Measurements from ENCODE around the gene ACY1. TPM values are rescaled to one million over a fixed set of nuclear protein-coding genes. Genes with fewer than 3 reads are reported as not detected.
A peak's percentile ranks its signal among the peaks of the same experiment; 100 is the strongest.

The ACY1 gene
- polyA plus RNA-seq, 2 of the 4 experiments (the other 2 are of a cell fraction): 20.7 to 21.1 TPM

DNA sequence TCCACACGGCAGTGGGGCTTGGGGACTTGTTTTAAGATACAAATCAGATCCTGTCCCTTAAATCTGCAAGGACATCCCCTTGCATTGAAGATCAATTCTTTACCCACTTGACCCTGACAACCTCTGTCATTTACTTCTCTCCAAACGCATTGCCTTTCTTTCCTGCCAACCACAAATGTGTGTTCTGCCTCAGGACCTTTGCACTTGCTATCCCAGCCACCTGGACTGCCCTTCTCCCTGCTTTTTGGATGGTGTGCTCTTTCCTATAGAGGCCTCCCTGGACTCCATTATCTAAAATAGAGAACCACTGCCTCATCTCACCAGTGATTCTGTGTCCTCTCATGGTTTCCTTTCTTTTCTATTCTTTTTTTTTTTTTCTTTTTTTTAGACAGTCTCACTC lies 13.8 kb downstream of the ACY1 start:
- CTCF ChIA-PET: interaction anchor here (0.6 to 2.2 kb wide), 4 partner anchors 57 to 126 kb away, joined by 3 to 8 read pairs (median 5); partner anchors contain the start of gene DUSP7
- TF ChIP-seq, protein P1, sequence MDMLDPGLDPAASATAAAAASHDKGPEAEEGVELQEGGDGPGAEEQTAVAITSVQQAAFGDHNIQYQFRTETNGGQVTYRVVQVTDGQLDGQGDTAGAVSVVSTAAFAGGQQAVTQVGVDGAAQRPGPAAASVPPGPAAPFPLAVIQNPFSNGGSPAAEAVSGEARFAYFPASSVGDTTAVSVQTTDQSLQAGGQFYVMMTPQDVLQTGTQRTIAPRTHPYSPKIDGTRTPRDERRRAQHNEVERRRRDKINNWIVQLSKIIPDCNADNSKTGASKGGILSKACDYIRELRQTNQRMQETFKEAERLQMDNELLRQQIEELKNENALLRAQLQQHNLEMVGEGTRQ (IDR thresholded peaks at IDR 0.05): no peak
- TF ChIP-seq CHD2 (IDR thresholded peaks at IDR 0.05; ENCODE audit: low read length, partially characterized antibody): no peak
- no peak for TF ChIP-seq ZC3H11A (IDR thresholded peaks at IDR 0.05)
- TF ChIP-seq, protein P2, sequence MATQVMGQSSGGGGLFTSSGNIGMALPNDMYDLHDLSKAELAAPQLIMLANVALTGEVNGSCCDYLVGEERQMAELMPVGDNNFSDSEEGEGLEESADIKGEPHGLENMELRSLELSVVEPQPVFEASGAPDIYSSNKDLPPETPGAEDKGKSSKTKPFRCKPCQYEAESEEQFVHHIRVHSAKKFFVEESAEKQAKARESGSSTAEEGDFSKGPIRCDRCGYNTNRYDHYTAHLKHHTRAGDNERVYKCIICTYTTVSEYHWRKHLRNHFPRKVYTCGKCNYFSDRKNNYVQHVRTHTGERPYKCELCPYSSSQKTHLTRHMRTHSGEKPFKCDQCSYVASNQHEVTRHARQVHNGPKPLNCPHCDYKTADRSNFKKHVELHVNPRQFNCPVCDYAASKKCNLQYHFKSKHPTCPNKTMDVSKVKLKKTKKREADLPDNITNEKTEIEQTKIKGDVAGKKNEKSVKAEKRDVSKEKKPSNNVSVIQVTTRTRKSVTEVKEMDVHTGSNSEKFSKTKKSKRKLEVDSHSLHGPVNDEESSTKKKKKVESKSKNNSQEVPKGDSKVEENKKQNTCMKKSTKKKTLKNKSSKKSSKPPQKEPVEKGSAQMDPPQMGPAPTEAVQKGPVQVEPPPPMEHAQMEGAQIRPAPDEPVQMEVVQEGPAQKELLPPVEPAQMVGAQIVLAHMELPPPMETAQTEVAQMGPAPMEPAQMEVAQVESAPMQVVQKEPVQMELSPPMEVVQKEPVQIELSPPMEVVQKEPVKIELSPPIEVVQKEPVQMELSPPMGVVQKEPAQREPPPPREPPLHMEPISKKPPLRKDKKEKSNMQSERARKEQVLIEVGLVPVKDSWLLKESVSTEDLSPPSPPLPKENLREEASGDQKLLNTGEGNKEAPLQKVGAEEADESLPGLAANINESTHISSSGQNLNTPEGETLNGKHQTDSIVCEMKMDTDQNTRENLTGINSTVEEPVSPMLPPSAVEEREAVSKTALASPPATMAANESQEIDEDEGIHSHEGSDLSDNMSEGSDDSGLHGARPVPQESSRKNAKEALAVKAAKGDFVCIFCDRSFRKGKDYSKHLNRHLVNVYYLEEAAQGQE (IDR thresholded peaks at IDR 0.05): no peak
- ATAC-seq (no peak), FAIRE-seq (no peak), DNase-seq (ENCODE audit: low read depth in 1 of 2, low spot score in 1 of 2) (no peak)
- Histone ChIP-seq H3K27ac (no peak overlapping the region), H3K4me3 (no peak overlapping the region), H3K4me1 (peaks cover 30% of the 10 kb centered on the region; the same call in 2 of the 3 replicates), H3K9me3 (no peaks in the 10 kb centered on the region), H3K4me2 (no peak overlapping the region)
- WGBS (ENCODE audit: missing lambda C conversion rate): 49% methylated on average over 2 of the region's 2 CpGs
- POLR2A ChIA-PET: no interaction called here

DNA sequence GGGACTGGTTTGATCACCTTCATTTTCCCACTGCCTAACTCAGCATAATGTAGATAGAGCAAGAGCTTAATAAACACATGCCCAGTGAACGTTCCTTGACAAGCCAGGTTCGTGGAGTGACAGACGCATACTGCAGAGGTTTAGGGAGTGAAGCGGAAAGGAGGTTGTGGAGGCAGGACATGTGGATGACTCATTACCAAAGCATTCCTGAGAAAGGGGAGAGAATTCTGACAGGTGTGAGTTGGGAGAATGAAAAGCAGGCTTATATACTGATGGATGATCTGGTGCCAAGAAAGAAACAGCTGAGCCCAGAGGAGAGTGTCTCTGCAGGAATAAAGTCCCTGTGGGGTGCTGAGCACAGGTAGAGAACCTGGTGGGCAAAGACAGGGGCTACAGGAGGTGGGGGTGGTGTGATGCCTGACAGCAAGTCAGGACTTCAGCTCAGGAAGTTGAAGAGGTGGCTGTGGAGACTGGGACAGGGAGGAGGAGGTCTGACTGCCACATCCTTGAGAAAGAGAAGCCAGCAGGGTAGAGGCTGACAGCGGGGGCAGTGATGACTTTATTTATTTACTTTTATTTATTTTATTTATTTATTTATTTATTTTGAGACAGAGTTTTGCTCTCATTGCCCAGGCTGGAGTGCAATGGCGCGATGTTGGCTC lies 14.7 kb downstream of the ACY1 start:
- Histone ChIP-seq H3K4me2 (no peak overlapping the region), H3K27ac (no peak overlapping the region), H3K4me1 (peaks cover 23% of the 10 kb centered on the region; the same call in 2 of the 3 replicates), H3K9me3 (no peaks in the 10 kb centered on the region), H3K4me3 (no peak overlapping the region)
- POLR2A ChIA-PET: no interaction called here
- WGBS (ENCODE audit: missing lambda C conversion rate): 42% methylated on average over 7 of the region's 7 CpGs
- no peak for DNase-seq (ENCODE audit: low read depth in 1 of 2, low spot score in 1 of 2)
- CTCF ChIA-PET: interaction anchor here (0.6 to 2.2 kb wide), 6 partner anchors 48 to 147 kb away, joined by 3 to 9 read pairs (median 6); partner anchors contain the start of gene DUSP7
- TF ChIP-seq, protein P2 (IDR thresholded peaks at IDR 0.05): no peak
- TF ChIP-seq FOSL2 (IDR thresholded peaks at IDR 0.05): no peak
- TF ChIP-seq FOSL2 (CRISPR knock-in tag; IDR thresholded peaks at IDR 0.05): peak; percentile 43; the same call in 1 of the 2 replicates
- TF ChIP-seq NR3C1 (IDR thresholded peaks at IDR 0.05): no peak
- TF ChIP-seq RNF2 (IDR thresholded peaks at IDR 0.05; ENCODE audit: borderline replicate concordance, low read depth): no peak
- TF ChIP-seq CEBPB (IDR thresholded peaks at IDR 0.05): no peak
- ATAC-seq: no peak
- FAIRE-seq: no peak

DNA sequence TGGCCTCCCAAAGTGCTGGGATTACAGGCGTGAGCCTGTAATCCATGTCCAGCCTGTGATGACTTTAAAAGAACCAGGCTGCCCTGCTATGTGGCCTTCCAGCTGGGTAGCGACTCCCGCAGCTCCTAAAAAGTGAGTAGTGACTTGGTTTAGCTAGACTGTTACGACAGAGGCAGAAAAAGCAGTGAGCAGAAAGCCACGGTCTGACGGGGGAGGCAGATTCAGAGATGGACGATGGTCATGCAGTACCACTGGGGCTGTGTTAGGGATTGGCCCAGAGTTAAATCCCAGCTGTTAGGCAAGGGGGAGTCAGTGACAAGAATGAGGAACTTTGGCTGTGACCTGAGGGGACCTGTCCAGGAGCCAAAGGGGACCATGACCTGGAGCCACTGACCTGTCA lies 15.4 kb downstream of the ACY1 start:
- ChIA-PET POLR2A (no interaction called here), CTCF (interaction anchor here (0.6 to 2.2 kb wide), 6 partner anchors 47 to 146 kb away, joined by 3 to 9 read pairs (median 6); partner anchors contain the start of gene DUSP7)
- Histone ChIP-seq H3K27ac (no peak overlapping the region), H3K9me3 (no peaks in the 10 kb centered on the region), H3K4me2 (no peak overlapping the region), H3K4me3 (no peak overlapping the region), H3K4me1 (peaks cover 19% of the 10 kb centered on the region; the same call in 2 of the 3 replicates)
- no peak for ATAC-seq
- TF ChIP-seq RARB (CRISPR knock-in tag; IDR thresholded peaks at IDR 0.05): no peak
- no peak for TF ChIP-seq KDM1A (IDR thresholded peaks at IDR 0.05; ENCODE audit: low read depth)
- TF ChIP-seq, protein P2 (IDR thresholded peaks at IDR 0.05): no peak
- TF ChIP-seq FOXS1 (CRISPR knock-in tag; IDR thresholded peaks at IDR 0.05): no peak
- TF ChIP-seq, protein P3, sequence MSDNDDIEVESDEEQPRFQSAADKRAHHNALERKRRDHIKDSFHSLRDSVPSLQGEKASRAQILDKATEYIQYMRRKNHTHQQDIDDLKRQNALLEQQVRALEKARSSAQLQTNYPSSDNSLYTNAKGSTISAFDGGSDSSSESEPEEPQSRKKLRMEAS (IDR thresholded peaks at IDR 0.05): no peak
- no peak for DNase-seq (ENCODE audit: low read depth in 1 of 2, low spot score in 1 of 2)
- 77% methylated on average over 7 of the region's 7 CpGs for WGBS (ENCODE audit: missing lambda C conversion rate)
- FAIRE-seq: no peak

All from A549 (cell line).